ENCODE results near the gene STK11. TPM values are rescaled to one million over a fixed set of nuclear protein-coding genes. Genes with fewer than 3 reads are reported as not detected.
A peak's percentile ranks its signal among the peaks of the same experiment; 100 is the strongest.

The STK11 gene
- polyA plus RNA-seq, 1 experiment, result 24.6 TPM

GRCh38 chr19:1264801-1265614 lies 59.4 kb downstream of the STK11 start:
- POLR2A ChIA-PET, result interaction anchor here (3.0 to 7.1 kb wide), 3 partner anchors 10 to 21 kb away, joined by 25 to 241 read pairs (median 237); no protein-coding TSS in a partner anchor
- no peaks in the 10 kb centered on the region for H3K27me3 ChIP-seq (ENCODE audit: control insufficient read depth, insufficient read depth, low read length)
- no peak for TF ChIP-seq CTCF (IDR thresholded peaks at IDR 0.05; ENCODE audit: low read depth, low read length)
- H3K27ac ChIP-seq (ENCODE audit: low read depth, low read length), result peak overlapping the region; percentile 86
- H3K9me3 ChIP-seq (ENCODE audit: control insufficient read depth, insufficient read depth, low read length), result no peaks in the 10 kb centered on the region; the same call in 1 of the 2 replicates
- peak overlapping the region; percentile 17; the same call in 1 of the 2 replicates for H3K4me3 ChIP-seq (ENCODE audit: low read depth, low read length)
- CTCF ChIA-PET, result interaction anchor here (1.3 to 5.0 kb wide), 2 partner anchors 20 to 21 kb away, joined by 8 to 224 read pairs; partner anchors contain the start of gene ATP5F1D
- DNase-seq (ENCODE audit: low read depth, low spot score), result no peak

- ChIA-PET POLR2A (interaction anchor here (0.5 to 7.1 kb wide), 4 partner anchors 11 to 273 kb away, joined by 7 to 241 read pairs (median 131); no protein-coding TSS in a partner anchor), CTCF (interaction anchor here (1.3 to 5.0 kb wide), 3 partner anchors 10 to 22 kb away, joined by 10 to 224 read pairs (median 13); partner anchors contain the start of gene ATP5F1D)
- no peaks in the 10 kb centered on the region; the same call in 1 of the 2 replicates for H3K9me3 ChIP-seq (ENCODE audit: control insufficient read depth, insufficient read depth, low read length)
- H3K27me3 ChIP-seq (ENCODE audit: control insufficient read depth, insufficient read depth, low read length), result no peaks in the 10 kb centered on the region
- peak overlapping the region; percentile 39 for H3K4me3 ChIP-seq (ENCODE audit: low read depth, low read length)
- peak overlapping the region; percentile 86 for H3K27ac ChIP-seq (ENCODE audit: low read depth, low read length)
- no peak for DNase-seq (ENCODE audit: low read depth, low spot score)
- TF ChIP-seq CTCF (IDR thresholded peaks at IDR 0.05; ENCODE audit: low read depth, low read length), result no peak
Observed at GRCh38 chr19:1265615-1266128, 60.1 kb downstream of the STK11 start.

GRCh38 chr19:1266129-1266915 lies 60.7 kb downstream of the STK11 start:
- no peak for TF ChIP-seq CTCF (IDR thresholded peaks at IDR 0.05; ENCODE audit: low read depth, low read length)
- DNase-seq (ENCODE audit: low read depth, low spot score), result no peak
- ChIA-PET POLR2A (interaction anchor here (0.5 to 7.1 kb wide), 13 partner anchors 9 to 272 kb away, joined by 3 to 241 read pairs (median 5); partner anchors contain the start of genes ABCA7, ATP5F1D, FAM174C and RNU6-2), CTCF (interaction anchor here (0.6 to 5.0 kb wide), 10 partner anchors 8 to 63 kb away, joined by 3 to 224 read pairs (median 4); partner anchors contain the start of gene ATP5F1D)
- Histone ChIP-seq H3K27me3 (ENCODE audit: control insufficient read depth, insufficient read depth, low read length) (no peaks in the 10 kb centered on the region), H3K9me3 (ENCODE audit: control insufficient read depth, insufficient read depth, low read length) (no peaks in the 10 kb centered on the region; the same call in 1 of the 2 replicates), H3K4me3 (ENCODE audit: low read depth, low read length) (peak overlapping the region; percentile 60), H3K27ac (ENCODE audit: low read depth, low read length) (peak overlapping the region; percentile 86)

- Histone ChIP-seq H3K27me3 (ENCODE audit: control insufficient read depth, insufficient read depth, low read length) (no peaks in the 10 kb centered on the region), H3K9me3 (ENCODE audit: control insufficient read depth, insufficient read depth, low read length) (no peaks in the 10 kb centered on the region; the same call in 1 of the 2 replicates), H3K27ac (ENCODE audit: low read depth, low read length) (no peak overlapping the region), H3K4me3 (ENCODE audit: low read depth, low read length) (peak overlapping the region; percentile 60)
- ChIA-PET POLR2A (interaction anchor here (0.8 to 7.1 kb wide), 11 partner anchors 8 to 245 kb away, joined by 3 to 241 read pairs (median 5); partner anchors contain the start of genes ABCA7, ATP5F1D, FAM174C and RNU6-2), CTCF (interaction anchor here (0.6 to 5.0 kb wide), 11 partner anchors 9 to 259 kb away, joined by 3 to 224 read pairs (median 4); partner anchors contain the start of gene ATP5F1D)
- DNase-seq (ENCODE audit: low read depth, low spot score), result no peak
- TF ChIP-seq CTCF (IDR thresholded peaks at IDR 0.05; ENCODE audit: low read depth, low read length), result peak; percentile 74
Observed at GRCh38 chr19:1266916-1267476, 61.4 kb downstream of the STK11 start.
